NOMO-1 (cell line): Measurements from ENCODE around the gene TBC1D22A.

Experiments
- DNase-seq, 2 experiments: peaks; one replicate each; lab custom pipeline; 2025; ENCODE audit not compliant: unreplicated experiment in 2 of 2; lab: John Stamatoyannopoulos, UW

TBC1D22A gene

GRCh38 chr22:46946383-46946962 is 184.0 kb downstream of the TBC1D22A start:
- DNase-seq = no peak

- DNase-seq = no peak
Measured at GRCh38 chr22:46947516-46948257, 185.2 kb downstream of the TBC1D22A start.

- no peak for DNase-seq
Measured at GRCh38 chr22:46948411-46949144, 186.1 kb downstream of the TBC1D22A start.

- no peak for DNase-seq
Measured at GRCh38 chr22:46951350-46951749, 188.9 kb downstream of the TBC1D22A start.

- no peak for DNase-seq
Measured at GRCh38 chr22:46951973-46952372, 189.5 kb downstream of the TBC1D22A start.

- DNase-seq = no peak
Measured at GRCh38 chr22:46953968-46954765, 191.7 kb downstream of the TBC1D22A start.

GRCh38 chr22:46954781-46955180 is 192.3 kb downstream of the TBC1D22A start:
- DNase-seq = no peak

GRCh38 chr22:46956498-46957215 is 194.2 kb downstream of the TBC1D22A start:
- no peak for DNase-seq

- DNase-seq = no peak
Measured at GRCh38 chr22:46957521-46957920, 195.1 kb downstream of the TBC1D22A start.

GRCh38 chr22:46958191-46958590 is 195.7 kb downstream of the TBC1D22A start:
- DNase-seq = no peak

- no peak for DNase-seq
Measured at GRCh38 chr22:46958658-46959057, 196.2 kb downstream of the TBC1D22A start.

GRCh38 chr22:46959369-46959768 is 196.9 kb downstream of the TBC1D22A start:
- DNase-seq = no peak

- DNase-seq = no peak
Measured at GRCh38 chr22:46961591-46962295, 199.3 kb downstream of the TBC1D22A start.

GRCh38 chr22:46962406-46962805 is 200.0 kb downstream of the TBC1D22A start:
- DNase-seq = no peak

- no peak for DNase-seq
Measured at GRCh38 chr22:46963672-46964545, 201.5 kb downstream of the TBC1D22A start.

GRCh38 chr22:46964773-46965550 is 202.5 kb downstream of the TBC1D22A start:
- no peak for DNase-seq

GRCh38 chr22:46965555-46966494 is 203.4 kb downstream of the TBC1D22A start:
- DNase-seq = no peak
